GM12878 (cell line): Measurements from ENCODE around the gene RNF130. TPM values are rescaled to one million over a fixed set of nuclear protein-coding genes. Genes with fewer than 3 reads are reported as not detected.

ENCODE experiments used
- ATAC-seq: fragments of 200-7000 bp; cut with Tn5 transposase; 3 replicates; pipeline ENCODE4 v1.9.1; 2020; ENCODE audit warnings: mild to moderate bottlenecking, moderate library complexity
- BruUV-seq: library from RNA; stranded (reverse); fragments of 400-500 nt; replicated peaks from 2 replicates; lab custom pipeline; 2021; lab: Mats Ljungman, UMichigan
- CTCF ChIA-PET: fragments of 300-600 bp; sonication (Branson Sonifier 250); formaldehyde crosslinking; extraction: SDS; loops from one replicate; lab custom pipeline; 2021; ENCODE audit warnings: inconsistent platforms; lab: Yijun Ruan, JAX
- POLR2A ChIA-PET: fragments of 350-600 bp; formaldehyde crosslinking; extraction: SDS; loops from one replicate; lab custom pipeline; 2021; ENCODE audit warnings: inconsistent platforms; lab: Charles Lee
- RAD21 ChIA-PET: fragments of 300-600 bp; sonication (Branson Sonifier 250); formaldehyde crosslinking; loops from one replicate; lab custom pipeline; 2023; ENCODE audit warnings: antibody characterized with exemption; ENCODE audit not compliant: unreplicated experiment; lab: Charles Lee
- SMC1A ChIA-PET: fragments of 300-600 bp; sonication (Branson Sonifier 250); formaldehyde crosslinking; loops from one replicate; lab custom pipeline; 2023; ENCODE audit not compliant: unreplicated experiment, uncharacterized antibody; lab: Charles Lee
- DNase-seq: peaks from one replicate; pipeline ENCODE4 v3.0.0-alpha.2; 2011; ENCODE audit warnings: low read depth, low spot score
- FAIRE-seq: peaks from 3 replicates; lab custom pipeline; 2011; peaks lifted over from hg19 to GRCh38; lab: Jason Lieb, UNC
- H2AFZ ChIP-seq: 2 replicates; pipeline ENCODE4 v1.6.0; 2011; ENCODE audit warnings: low read depth, low read length, control low read depth; ENCODE audit not compliant: control insufficient read depth
- H3K27ac ChIP-seq: 2 replicates; pipeline ENCODE4 v1.5.1; 2011; ENCODE audit warnings: control low read depth; ENCODE audit not compliant: control insufficient read depth, insufficient read depth
- H3K27me3 ChIP-seq, 2 experiments: replicated peaks in 1 of 2; 2 replicates each; pipeline versions ENCODE4 v1.6.0 to v1.6.1; 2011; ENCODE audit warnings: low read length in 1 of 2; ENCODE audit not compliant: control insufficient read depth in 2 of 2, insufficient read depth in 2 of 2
- H3K36me3 ChIP-seq, 2 experiments: 2 replicates each; pipeline ENCODE4 v1.5.1; 2011; ENCODE audit warnings: low read length in 1 of 2; ENCODE audit not compliant: control insufficient read depth in 2 of 2, insufficient read depth in 2 of 2
- H3K4me1 ChIP-seq: 2 replicates; pipeline ENCODE4 v1.6.1; 2011; ENCODE audit warnings: mild to moderate bottlenecking, low read length, moderate library complexity, mixed read lengths; ENCODE audit not compliant: control insufficient read depth, insufficient read depth
- H3K4me2 ChIP-seq: 2 replicates; pipeline ENCODE4 v1.6.0; 2011; ENCODE audit warnings: control low read depth; ENCODE audit not compliant: control insufficient read depth, insufficient read depth
- H3K4me3 ChIP-seq: fragments of 200-600 bp; sonication (generic); 2 replicates; pipeline ENCODE4 v1.5.1; 2016
- H3K79me2 ChIP-seq: 2 replicates; pipeline ENCODE4 v1.6.0; 2011; ENCODE audit warnings: low read length; ENCODE audit not compliant: control insufficient read depth, insufficient read depth
- H3K9ac ChIP-seq: 2 replicates; pipeline ENCODE4 v1.8.0; 2011; ENCODE audit warnings: low read length, control low read depth, mixed read lengths; ENCODE audit not compliant: control insufficient read depth, insufficient read depth
- H3K9me3 ChIP-seq: replicated peaks from 3 replicates; pipeline ENCODE4 v1.5.1; 2011; ENCODE audit warnings: mild to moderate bottlenecking, low read length; ENCODE audit not compliant: control insufficient read depth, insufficient read depth
- H4K20me1 ChIP-seq: 2 replicates; pipeline ENCODE4 v1.6.0; 2011; ENCODE audit not compliant: control insufficient read depth, insufficient read depth
- CBX5 ChIP-seq: sonication (generic); IDR thresholded peaks from 2 replicates; pipeline ENCODE4 v1.6.1; 2016; ENCODE audit warnings: low read depth, moderate library complexity, mild to moderate bottlenecking, inconsistent platforms
- CEBPB ChIP-seq, 2 experiments: fragments of 150-350 bp in 1 of 2; IDR thresholded peaks; 2 replicates each; pipeline ENCODE4 v1.6.1; 2012 to 2014; ENCODE audit warnings: low read depth in 2 of 2, low read length in 2 of 2, borderline replicate concordance in 1 of 2, inconsistent platforms in 1 of 2
- CHD1 ChIP-seq: IDR thresholded peaks from 2 replicates; pipeline ENCODE4 v1.6.1; 2012; ENCODE audit warnings: low read depth, low read length, improper control_type of control experiment
- CREB1 ChIP-seq: IDR thresholded peaks from 2 replicates; pipeline ENCODE4 v1.6.1; 2012; ENCODE audit warnings: low read depth, mild to moderate bottlenecking, inconsistent platforms
- E2F8 ChIP-seq: fragments of 450-650 bp; IDR thresholded peaks from 2 replicates; pipeline ENCODE4 v1.6.1; 2018; ENCODE audit warnings: mild to moderate bottlenecking, low read depth, moderate library complexity; ENCODE audit not compliant: partially characterized antibody
- IKZF1 ChIP-seq: fragments of 450-650 bp; conservative IDR thresholded peaks from 2 replicates; pipeline ENCODE4 v1.6.1; 2017; ENCODE audit warnings: antibody characterized with exemption, mild to moderate bottlenecking
- IRF4 ChIP-seq: IDR thresholded peaks from 2 replicates; pipeline ENCODE4 v1.6.1; 2011; ENCODE audit warnings: low read depth, low read length
- NFIC ChIP-seq: IDR thresholded peaks from 2 replicates; pipeline ENCODE4 v1.6.1; 2012; ENCODE audit warnings: low read depth, mild to moderate bottlenecking, inconsistent platforms, low read length, moderate library complexity
- PBX3 ChIP-seq: IDR thresholded peaks from 2 replicates; pipeline ENCODE4 v1.6.1; 2011; ENCODE audit warnings: mild to moderate bottlenecking, low read depth, low read length, moderate library complexity; ENCODE audit not compliant: insufficient replicate concordance
- PML ChIP-seq: IDR thresholded peaks from 2 replicates; pipeline ENCODE4 v1.6.1; 2012; ENCODE audit warnings: low read length, inconsistent platforms
- PRDM15 ChIP-seq: fragments of 450-650 bp; formaldehyde crosslinking; IDR thresholded peaks from 2 replicates; pipeline ENCODE4 v1.4.0; 2020; ENCODE audit warnings: mild to moderate bottlenecking, moderate library complexity
- RFX5 ChIP-seq: IDR thresholded peaks from 2 replicates; pipeline ENCODE4 v1.6.1; 2011; ENCODE audit warnings: low read depth, low read length, improper control_type of control experiment
- SIN3A ChIP-seq: IDR thresholded peaks from 2 replicates; pipeline ENCODE4 v1.6.1; 2012; ENCODE audit warnings: low read depth, low read length, improper control_type of control experiment
- TCF7 ChIP-seq: IDR thresholded peaks from 2 replicates; pipeline ENCODE4 v1.6.1; 2014; ENCODE audit warnings: antibody characterized with exemption, borderline replicate concordance
- ZNF217 ChIP-seq: fragments of 450-650 bp; IDR thresholded peaks from 2 replicates; pipeline ENCODE4 v1.6.1; 2017; ENCODE audit warnings: antibody characterized with exemption, mild to moderate bottlenecking
- WGBS: methylation state at CpG from one replicate; pipeline ENCODE4 v1.1.6; 2016; ENCODE audit warnings: low lambda C conversion rate; ENCODE audit not compliant: insufficient replicate concordance, insufficient coverage; ENCODE audit errors: missing lambda C conversion rate; 5-methylcytosine and 5-hydroxymethylcytosine counted together
- in situ Hi-C: fragments of 300-500 bp; cut with MboI; formaldehyde crosslinking; loops from 9 replicates; pipeline ENCODE4 v1.14.3; 2018; ENCODE audit warnings: mixed read lengths
- intact Hi-C: fragments of 100-400 bp; cut with micrococcal nuclease; formaldehyde crosslinking; loops from one replicate; pipeline ENCODE4 v1.14.2; 2022; ENCODE audit not compliant: unreplicated experiment
- polyA plus RNA-seq, 11 experiments: library from polyadenylated mRNA; depleted of rRNA in 4 of 11; unstranded in 6 of 11; stranded (reverse) in 5 of 11; fragments of >200 nt; fragmentation: Nextera tagmentation in 4 of 11; fragmentation: Illumina TruSeq in 1 of 11; extraction: Ambion mirVana in 4 of 11; extraction: Trizol in 1 of 11; gene quantifications; 1 replicate in 1 of 11; 2 replicates in 10 of 11; pipeline versions ENCODE4 v1.2.1 to v1.2.3, GENCODE V29; 2011 to 2016; ENCODE audit warnings: inconsistent platforms in 2 of 11, missing spikeins in 2 of 11, low read depth in 1 of 11
- total RNA-seq, 4 experiments: library from RNA; depleted of rRNA in 3 of 4; stranded (reverse); fragments of >200 nt in 3 of 4; fragmentation: Illumina TruSeq in 1 of 4; extraction: Trizol in 1 of 4; gene quantifications; 2 replicates each; pipeline versions ENCODE4 v1.2.1 to v1.2.3, GENCODE V29; 2013 to 2021

The RNF130 gene
- total and polyA plus RNA-seq, 10 of the 15 experiments (the other 5 are each of a cell fraction or from before 2014, with no cell fraction given), result 0.04 to 0.36 (median 0.11) TPM; not detected in 1

GRCh38 chr5:180010636-180011035 is 60.9 kb downstream of the RNF130 start:
- no peaks in the 10 kb centered on the region for H3K9me3 ChIP-seq
- H3K79me2 ChIP-seq, result no peaks in the 10 kb centered on the region
- POLR2A ChIA-PET, result no interaction called here
- CTCF ChIA-PET, result interaction anchor here (0.8 kb wide), 1 partner anchor 15 kb away, joined by 3 read pairs; no protein-coding TSS in a partner anchor
- H3K36me3 ChIP-seq, result no peaks in the 10 kb centered on the region
- SMC1A ChIA-PET, result no interaction called here
- RAD21 ChIA-PET, result no interaction called here
- in situ Hi-C loops, result no loop called here
- no peak overlapping the region for H3K9ac ChIP-seq
- TF ChIP-seq TCF7 (no peak), PML (no peak), CHD1 (no peak), PBX3 (no peak), CEBPB (IDR thresholded peaks at IDR 0.05; ENCODE audit: borderline replicate concordance in 1 of 2, low read depth in 2 of 2, low read length in 2 of 2) (no peak), PRDM15 (CRISPR knock-in tag) (no peak), IKZF1 (no peak), NFIC (no peak), ZNF217 (no peak), RFX5 (no peak), E2F8 (no peak), IRF4 (no peak), CREB1 (no peak), SIN3A (no peak), CBX5 (no peak)
- no peak overlapping the region for H3K4me2 ChIP-seq
- H3K4me1 ChIP-seq, result no peaks in the 10 kb centered on the region
- no peaks in the 10 kb centered on the region for H3K27me3 ChIP-seq
- WGBS, result 64% methylated on average over 3 of the region's 3 CpGs
- no peak for FAIRE-seq
- no peak overlapping the region for H3K27ac ChIP-seq
- ATAC-seq, result no peak
- H2AFZ ChIP-seq, result no peak overlapping the region
- H4K20me1 ChIP-seq, result no peaks in the 10 kb centered on the region
- H3K4me3 ChIP-seq, result no peak overlapping the region
- DNase-seq, result no peak
- intact Hi-C loops, result no loop called here
- BruUV-seq, result no TSS peak
